ENCODE results near the gene FXYD7. TPM values are rescaled to one million over a fixed set of nuclear protein-coding genes. Genes with fewer than 3 reads are reported as not detected.
"Not testable (repeated sequence)": the region's sequence is repeated elsewhere in the genome, so short reads cannot be mapped to it uniquely, and the experiment has no call there.

The FXYD7 gene
- total RNA-seq, 1 donor from 2014 or later: 0.59 TPM

DNA sequence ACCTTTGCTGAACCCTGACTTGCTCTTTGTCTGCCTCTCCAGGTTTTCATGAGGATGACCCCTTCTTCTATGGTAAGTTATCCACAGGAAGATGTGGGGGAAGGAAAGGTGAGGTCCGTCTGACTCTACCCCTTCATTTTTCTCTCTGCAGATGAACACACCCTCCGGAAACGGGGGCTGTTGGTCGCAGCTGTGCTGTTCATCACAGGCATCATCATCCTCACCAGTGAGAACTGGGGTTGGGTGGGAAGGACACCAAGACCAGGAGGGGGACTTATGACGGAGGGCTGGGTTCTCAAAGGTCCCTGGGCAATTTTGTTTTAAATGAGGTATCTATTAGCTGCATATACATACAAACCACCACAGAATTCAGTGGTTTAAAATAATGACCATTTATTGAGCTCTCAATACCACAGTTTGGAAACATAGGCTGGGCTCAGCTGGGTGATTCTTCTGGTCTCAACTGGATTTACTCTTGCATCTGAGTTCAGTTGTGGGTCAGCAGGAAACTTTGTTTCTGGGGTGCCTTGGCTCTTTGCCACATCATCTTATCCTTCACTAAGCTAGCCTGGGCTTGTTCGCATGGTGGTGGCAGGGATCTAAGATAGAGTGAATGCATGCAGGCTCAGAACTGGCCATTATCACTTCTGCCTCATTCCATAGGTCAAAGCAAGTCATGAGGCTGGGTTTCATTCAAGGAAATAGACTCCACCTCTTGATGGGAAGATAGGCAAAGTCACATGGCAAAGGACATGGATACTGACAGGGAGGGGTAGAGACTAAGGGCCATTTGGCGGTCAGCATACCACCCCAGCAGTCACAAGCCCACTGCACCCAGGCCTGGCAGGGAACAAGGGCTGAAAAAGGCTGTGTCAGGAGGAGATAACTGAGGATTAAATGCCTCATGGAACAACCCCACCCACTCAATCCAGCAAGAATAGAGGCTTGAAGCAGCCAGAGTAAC, 23.3 kb downstream of the FXYD7 start:
- no peak for DNase-seq

DNA sequence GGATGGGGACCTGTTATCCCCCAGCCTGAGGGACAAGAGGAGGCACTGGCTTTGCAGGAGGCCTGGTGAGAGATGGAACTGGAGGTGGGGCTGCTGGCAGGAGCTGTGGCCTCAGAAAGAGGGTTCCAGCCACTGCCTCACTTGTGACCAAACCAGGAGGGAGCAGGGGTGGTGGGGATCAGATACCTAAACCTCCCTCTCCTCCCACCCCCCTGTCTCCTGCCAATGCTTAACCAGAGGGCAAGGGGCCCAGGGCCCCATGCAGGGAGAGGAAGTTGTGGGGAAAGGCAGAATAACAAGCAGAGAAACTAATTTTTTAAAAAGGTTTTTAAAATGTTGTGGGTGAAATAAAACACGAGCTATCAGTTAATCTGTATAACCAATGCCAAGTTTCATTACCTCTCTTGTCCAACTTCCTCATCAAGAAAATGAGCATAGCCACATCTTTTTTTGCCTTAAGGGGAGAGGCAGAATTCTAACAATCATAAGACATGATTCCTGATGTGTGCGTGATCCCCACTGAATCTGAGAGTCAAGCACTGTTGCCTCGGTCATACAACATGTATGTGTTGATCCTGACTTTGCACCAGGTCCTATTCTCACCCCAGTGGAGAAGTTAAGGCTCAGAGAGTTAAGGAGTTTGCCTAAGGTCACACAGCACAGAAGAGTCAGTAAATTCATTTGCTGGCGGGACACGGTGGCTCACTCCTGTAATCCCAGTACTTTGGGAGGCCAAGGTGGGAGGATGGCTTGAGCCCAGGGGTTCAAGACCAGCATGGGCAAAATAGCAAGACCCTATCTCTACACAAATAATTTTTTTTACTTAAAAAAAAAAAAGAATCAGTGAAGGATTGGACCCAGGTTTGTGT, 24.4 kb downstream of the FXYD7 start:
- no peak for DNase-seq

DNA sequence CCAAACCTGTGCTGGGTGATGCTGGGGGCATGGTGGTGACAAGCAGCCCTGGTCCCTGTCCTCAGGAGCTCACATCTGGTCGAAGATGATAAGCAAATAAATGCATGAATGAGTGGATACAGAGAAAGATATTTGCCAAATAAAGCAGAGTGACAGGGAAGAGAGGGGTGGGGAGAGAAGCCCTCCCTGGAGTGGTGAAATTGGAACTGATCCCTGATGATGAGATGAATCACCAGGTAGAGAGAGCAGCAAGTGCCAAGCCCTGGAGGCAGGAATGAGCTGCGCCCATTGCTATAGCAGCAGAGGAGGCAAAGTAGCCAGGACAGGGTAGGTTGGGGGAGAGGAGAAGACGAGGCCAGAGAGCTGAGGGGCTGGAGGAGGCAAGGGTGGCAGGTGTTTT, 25.1 kb downstream of the FXYD7 start:
- DNase-seq: no peak

DNA sequence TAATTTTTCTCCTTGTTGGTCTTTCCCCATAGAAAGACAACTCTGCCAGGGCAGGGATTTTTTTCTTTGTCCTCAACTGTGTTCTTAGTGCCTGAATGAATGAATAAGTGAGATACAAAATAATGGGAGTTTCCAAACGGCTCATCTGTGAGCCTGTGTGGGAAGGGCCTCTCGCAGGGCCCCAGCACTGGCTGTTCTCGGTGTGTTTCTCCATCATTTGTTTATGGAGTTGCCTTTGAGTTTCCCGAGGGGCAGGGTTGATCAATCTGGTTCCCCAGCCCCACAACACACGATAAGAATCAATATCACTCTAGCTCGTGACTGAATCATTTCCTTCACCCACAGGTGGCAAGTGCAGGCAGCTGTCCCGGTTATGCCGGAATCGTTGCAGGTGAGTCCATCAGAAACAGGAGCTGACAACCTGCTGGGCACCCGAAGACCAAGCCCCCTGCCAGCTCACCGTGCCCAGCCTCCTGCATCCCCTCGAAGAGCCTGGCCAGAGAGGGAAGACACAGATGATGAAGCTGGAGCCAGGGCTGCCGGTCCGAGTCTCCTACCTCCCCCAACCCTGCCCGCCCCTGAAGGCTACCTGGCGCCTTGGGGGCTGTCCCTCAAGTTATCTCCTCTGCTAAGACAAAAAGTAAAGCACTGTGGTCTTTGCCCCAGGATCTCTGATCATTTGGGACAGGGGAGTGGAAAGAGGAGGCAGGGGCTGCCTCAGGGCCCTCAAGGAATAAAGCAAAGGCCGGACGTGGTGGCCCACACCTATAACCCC, 26.4 kb downstream of the FXYD7 start:
- DNase-seq: no peak

DNA sequence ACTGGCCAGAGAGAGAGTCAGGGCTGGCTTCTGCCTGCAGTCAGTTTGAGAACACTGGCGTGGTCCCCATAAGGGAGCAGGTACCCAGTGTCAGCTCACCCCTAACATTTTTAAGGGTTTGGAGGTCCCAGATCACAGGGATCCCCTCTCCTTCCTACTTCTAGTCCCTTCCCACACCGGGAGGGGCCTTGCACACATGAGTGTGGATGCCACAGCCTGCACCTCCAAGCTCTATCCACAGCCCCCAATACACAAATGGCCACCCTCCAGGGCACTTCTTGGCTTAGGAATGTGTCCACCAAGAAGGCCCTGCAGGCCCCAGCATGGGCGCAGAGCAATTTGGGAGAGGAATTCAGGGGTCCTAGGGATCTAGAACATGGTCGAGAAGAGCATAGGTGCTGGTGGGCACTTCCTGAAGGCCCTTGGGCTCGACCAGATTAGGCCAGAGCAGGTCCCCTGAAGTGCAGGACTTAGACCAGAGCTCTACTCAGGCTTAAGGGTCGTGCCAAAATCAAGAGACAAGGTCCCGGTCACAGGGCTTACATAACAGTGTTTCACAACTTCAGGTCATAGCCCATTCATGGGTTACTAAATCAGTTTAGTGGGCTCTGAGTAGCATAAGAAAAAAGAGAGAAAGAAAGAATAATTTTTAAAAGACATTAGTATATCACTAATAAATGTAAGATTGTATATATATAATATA, 27.5 kb downstream of the FXYD7 start:
- DNase-seq: no peak

DNA sequence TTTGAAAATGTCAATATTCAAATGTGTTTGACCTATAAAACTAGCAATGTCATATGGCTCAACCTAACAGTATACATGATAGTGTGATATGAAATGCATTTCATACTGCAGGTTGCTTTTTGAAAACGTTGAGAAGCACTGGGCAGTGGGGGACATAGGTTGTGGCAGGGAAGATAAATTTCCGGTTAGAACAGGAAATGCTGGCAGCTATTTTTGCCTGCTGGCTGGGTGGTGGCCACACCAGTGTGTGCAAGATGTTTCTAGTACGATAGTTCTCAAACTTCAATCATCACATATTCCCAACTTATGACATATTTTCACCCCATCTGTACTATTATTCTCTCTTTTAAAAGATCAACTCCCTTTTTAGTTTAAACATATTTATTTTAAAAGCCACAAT, 28.7 kb downstream of the FXYD7 start:
- no peak for DNase-seq

DNA sequence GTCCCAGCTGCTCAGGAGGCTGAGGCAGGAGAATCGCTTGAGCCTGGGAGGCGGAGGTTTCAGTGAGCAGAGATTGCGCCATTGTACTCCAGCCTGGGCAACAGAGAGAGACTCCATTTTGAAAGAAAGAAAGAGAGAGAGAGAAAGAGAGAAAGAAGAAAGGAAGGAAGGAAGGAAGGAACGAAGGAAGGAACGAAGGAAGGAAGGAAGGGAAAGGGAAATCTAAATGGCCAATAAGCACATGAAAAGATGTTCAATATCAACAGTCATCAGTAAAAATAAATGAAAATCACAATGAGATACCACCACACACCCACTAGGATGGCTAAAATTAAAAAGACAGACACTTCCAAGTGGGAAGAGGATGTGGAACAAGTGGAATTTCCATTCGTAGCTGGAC, 31.2 kb downstream of the FXYD7 start:
- DNase-seq: no peak

DNA sequence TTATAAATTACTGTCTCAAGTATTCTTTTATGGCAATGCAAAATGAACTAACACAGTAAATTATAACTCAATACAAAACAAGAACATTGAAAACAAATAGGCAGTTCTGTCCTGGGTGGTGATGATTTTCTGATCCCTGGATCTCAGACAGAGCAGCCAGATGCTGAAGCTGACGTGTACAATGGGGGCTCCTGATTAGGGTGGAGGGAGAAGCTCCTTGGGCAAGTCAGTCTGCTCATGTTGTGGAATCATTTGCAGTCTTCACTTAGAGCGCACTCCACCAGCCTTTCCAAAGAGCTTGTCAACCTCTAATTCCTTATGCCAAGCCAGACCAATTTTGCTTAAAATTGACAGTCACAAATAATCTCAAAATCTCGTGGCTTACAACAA, 33.1 kb downstream of the FXYD7 start:
- DNase-seq: no peak

DNA sequence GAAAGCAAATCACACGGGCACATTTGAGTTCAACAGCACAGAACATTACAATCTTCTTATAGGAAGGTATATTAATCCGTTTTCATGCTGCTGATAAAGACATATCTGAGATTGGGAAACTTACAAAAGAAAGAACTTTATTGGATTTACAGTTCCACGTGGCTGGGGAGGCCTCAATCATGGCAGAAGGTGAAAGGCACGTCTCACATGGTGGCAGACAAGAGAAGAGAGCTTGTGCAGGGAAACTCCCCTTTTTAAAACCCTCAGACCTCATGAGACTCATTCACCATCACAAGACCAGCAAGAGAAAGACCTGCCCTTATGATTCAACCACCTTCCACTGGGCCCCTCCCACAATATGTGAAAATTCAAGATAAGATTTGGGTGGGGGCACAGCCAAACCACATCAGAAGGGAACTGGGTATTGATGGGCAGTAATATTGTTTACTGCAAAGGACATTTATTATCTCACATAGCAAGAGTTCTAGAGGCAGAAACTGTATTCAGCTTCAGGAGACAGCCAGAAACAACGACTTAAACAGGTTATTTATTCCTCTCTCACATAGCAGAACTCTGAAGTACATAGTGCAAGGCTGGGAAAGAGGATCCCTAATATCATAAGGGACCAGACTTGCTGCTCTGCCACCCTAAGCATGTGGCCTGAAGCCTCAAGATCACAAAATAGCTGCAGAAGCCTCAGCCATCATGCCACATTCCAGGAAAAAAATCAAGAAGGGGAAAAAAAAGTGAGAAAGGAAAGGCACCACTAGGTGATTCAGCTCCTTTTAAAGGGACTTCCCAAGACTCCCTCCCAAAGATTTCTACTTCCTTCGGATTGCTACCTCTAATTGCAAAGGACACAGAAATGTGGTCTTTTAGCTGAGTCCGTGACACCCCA, 34.6 kb downstream of the FXYD7 start:
- DNase-seq: no peak

DNA sequence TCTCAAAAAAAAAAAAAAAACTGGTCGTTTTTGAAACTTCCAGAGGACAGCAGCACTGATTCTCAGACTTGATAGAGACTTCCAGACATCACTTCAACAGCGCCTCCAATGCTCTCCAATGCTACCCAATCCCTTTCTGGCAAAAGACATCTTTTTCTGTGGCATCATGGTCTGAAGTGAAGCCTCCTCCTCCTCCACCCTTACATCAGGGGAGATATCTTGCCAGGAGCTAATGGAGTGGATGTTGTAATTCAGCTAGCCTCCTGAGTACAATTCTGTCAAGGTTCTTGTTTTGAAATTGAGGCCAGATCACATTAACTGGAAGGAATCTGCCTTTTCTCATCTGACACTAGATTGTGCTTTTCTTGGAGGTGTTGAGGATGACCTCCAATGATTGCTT, 35.6 kb downstream of the FXYD7 start:
- peak; percentile 15 for DNase-seq

DNA sequence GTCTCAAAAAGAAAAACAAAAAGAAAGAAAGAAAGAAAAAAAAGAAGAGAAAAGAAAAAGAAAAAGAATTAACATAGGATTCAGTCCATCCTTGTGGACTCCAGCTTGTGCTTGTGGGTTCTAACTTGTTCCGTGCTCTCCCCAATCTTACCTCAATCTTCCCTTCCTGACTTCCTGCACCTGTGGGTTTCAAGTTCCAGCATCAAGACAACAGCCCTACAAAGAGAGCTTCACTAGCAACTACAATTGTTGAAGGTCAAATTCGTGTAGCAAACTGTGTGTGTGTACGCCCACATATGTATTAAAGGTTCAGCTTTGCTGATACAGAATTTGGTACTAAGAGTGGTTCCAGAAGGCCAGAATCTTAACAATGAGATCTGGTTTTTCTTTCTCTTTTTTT, 36.8 kb downstream of the FXYD7 start:
- no peak for DNase-seq

DNA sequence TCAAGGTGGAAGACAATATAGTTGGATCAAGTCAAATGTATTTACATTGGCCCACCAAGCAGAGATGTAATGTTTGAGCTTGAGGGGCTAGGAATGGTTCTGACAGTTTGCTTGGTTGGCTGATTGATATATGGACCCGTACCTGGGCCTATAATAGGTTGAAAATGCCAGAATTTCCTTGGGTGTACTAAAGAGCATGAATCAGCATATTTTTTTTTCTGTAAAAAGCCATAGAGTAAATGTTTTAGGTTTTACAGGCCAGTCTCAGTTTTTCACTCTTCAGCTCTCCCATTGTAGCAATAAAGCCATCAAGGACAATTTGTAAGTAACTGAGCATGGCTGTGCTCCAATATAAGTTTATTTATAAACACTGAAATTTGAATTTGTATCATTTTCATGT, 38.3 kb downstream of the FXYD7 start:
- DNase-seq: no peak

DNA sequence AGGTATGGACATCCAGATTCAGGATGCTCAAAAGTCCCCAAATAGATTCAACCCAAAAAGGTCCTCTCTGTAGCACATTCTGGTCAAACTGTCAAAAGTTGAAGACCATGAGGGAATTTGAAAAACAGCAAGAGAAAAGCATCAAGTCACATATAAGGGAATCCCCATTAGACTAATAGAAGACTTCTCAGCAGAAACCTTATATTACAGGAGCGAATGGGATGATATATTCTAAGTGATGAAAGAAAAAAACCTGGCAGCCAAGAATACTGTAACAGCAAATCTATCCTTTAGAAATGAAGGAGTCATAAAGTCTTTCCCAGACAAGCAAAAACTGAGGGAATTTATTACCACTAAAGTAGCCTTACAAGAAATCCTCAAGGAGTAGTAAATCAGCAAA, 41.2 kb downstream of the FXYD7 start:
- no peak for DNase-seq

DNA sequence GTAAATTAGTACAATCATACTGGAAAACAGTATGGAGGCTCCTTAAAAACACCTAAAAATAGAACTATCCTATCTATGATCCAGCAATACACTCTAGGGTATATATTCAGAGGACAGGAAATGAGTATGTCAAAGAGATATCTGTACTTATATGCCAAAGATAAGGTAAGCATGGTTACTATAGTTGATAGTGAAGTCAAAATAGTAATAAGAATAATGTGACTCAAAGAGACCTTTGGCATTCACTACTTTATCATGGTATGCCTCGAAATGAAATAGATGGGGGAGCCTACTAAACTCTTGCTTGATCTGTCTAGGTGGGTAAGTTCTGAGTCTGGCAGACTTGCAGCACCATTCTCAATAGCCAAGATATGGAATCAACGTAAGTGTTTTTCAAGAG, 41.8 kb downstream of the FXYD7 start:
- DNase-seq: no peak

DNA sequence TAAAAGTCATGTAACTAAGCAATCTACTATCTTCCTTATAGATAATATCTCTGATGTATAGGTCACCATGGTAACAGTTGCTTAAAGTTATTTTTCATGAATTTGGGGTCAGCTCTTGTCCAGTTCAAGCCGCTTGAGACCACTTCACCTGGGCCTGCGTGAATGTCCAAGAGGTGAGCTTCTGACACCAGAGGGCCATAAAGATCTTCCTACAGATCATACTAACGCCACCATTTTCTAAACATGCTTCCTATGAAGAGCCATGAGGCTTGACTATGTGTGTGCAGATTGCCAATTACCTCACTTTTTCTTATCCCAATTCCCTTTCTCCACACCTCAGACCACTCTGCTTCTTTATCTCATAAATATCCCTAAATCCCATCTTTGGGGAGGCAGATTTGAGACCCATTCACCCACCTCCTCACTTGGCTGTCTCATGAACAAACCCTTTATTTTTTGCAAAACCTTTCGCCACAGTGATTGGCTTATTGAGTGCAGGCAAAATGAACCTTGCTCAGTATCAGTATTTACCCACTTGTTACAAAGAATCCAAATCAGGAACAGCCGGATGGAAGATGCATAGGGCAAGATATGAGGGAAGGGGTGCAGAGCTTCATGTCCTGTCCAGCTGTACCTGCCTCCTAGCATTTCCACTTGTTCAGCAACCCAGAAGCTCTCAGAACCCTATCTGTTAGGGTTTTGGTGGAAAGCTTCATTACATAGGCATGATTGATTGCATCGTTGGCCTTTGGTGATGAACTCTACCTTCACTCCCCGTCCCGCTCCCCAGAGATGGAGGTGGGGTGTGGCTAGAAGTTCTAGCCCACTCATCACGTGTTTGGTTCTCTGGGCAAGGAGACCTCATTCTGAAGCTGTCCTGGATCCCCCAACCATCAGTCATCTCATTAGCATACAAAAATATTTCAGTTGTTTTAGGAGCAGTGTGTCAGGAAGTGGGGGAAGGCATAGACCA, 51.2 kb downstream of the FXYD7 start:
- no peak for DNase-seq

DNA sequence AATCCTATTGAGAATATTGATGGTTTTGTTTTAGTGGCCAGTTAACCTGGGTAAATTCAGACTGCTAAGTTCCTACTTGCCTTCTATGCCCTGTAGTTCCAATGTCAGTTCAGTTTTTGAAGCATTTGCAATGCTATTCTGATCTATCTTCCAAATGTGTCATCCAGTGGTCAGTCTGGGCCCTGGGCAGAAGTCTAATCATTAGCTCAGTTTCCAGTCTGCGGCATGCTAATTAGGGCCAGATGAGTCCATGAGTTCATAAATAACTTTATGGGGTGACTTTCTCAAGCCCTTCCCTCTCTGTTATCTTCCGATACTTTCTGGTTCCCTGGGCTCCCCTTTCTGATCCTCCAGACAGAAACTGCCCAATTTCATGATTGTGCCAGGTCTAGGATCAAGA, 52.8 kb downstream of the FXYD7 start:
- DNase-seq: no peak

DNA sequence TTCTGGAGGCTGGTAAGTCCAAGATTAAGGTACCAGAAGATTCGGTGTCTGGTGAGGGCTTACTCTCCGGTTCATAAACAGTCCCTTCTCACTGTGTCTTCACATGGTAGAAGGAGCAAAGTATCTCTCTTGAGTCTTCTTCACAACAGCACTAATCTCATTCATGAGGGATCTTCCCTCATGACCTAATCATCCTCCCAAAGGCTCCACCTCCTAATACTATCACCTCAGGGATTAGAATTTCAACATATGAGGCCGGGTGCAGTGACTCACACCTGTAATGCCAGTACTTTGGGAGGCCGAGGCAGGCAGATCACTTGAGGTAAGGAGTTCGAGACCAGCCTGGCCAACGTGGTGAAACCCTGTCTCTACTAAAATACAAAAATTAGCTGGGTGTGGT, 53.8 kb downstream of the FXYD7 start:
- DNase-seq: not testable (repeated sequence)

DNA sequence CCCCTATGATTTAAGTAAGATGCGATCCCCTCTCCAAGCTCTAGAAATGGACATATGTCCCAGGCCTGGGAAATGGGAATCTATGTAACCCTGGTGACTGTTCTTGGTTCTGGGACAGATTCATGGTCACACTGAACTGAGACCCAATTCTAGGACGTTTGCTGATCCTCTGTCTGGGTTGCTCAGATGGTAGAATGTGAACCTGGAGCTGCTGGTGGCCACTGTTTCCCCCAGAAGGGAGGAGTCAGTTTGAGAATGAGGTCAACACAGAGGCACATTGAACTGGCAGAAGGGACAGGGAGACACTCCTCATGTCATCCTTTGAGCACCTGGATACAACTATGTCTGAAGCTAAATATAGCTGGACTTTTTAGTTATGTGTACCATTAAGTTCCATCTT, 56.4 kb downstream of the FXYD7 start:
- DNase-seq: no peak
